Thoracic aorta (tissue), 2 donors: Measurements from ENCODE around the gene BAZ2B. TPM values are rescaled to one million over a fixed set of nuclear protein-coding genes. Genes with fewer than 3 reads are reported as not detected.

ENCODE experiments used
- ATAC-seq: fragments of 150-250 bp; one replicate; pipeline ENCODE4 v1.8.0; 2017; ENCODE audit warnings: low read depth; ENCODE audit not compliant: insufficient number of reproducible peaks, low FRiP score
- DNase-seq: peaks from one replicate; pipeline ENCODE4 v3.0.0-alpha.2; 2020; ENCODE audit warnings: low spot score
- H3K27ac ChIP-seq, 2 donors: fragments of 200-600 bp; sonication (generic); 1 replicate in 1 of 2; 2 replicates in 1 of 2; pipeline ENCODE4 v1.5.1; 2016; ENCODE audit warnings: mild to moderate bottlenecking in 2 of 2, moderate library complexity in 2 of 2
- H3K27me3 ChIP-seq: fragments of 200-600 bp; sonication (generic); replicated peaks from 2 replicates; pipeline ENCODE4 v1.6.0; 2016; ENCODE audit warnings: mild to moderate bottlenecking; ENCODE audit not compliant: insufficient read depth
- H3K36me3 ChIP-seq: fragments of 200-600 bp; sonication (generic); one replicate; pipeline ENCODE4 v1.5.1; 2016
- H3K4me1 ChIP-seq, 2 donors: fragments of 200-600 bp; sonication (generic); 1 replicate in 1 of 2; 2 replicates in 1 of 2; pipeline versions ENCODE4 v1.5.1 to v1.6.0; 2016; ENCODE audit warnings: low read depth in 2 of 2, mild to moderate bottlenecking in 1 of 2; ENCODE audit not compliant: control insufficient read depth in 1 of 2
- H3K4me3 ChIP-seq: fragments of 200-600 bp; sonication (generic); 2 replicates; pipeline ENCODE4 v1.5.1; 2016; ENCODE audit warnings: mild to moderate bottlenecking
- H3K9me3 ChIP-seq: fragments of 200-600 bp; sonication (generic); 2 replicates; pipeline ENCODE4 v1.5.1; 2016
- total RNA-seq, 2 donors: library from RNA; depleted of rRNA; stranded (reverse); fragments of >200 nt; gene quantifications; one replicate each; pipeline versions ENCODE4 v1.1.0 to v1.2.3, GENCODE V29; 2016
- TF ChIP-seq, protein P1 (sequence below): fragments of 200-600 bp; sonication (generic); IDR thresholded peaks from one replicate; pipeline ENCODE4 v1.5.1; 2019; ENCODE audit warnings: antibody characterized with exemption

BAZ2B gene
- total RNA-seq, 2 donors from 2014 or later: 73.8 to 147 TPM

DNA sequence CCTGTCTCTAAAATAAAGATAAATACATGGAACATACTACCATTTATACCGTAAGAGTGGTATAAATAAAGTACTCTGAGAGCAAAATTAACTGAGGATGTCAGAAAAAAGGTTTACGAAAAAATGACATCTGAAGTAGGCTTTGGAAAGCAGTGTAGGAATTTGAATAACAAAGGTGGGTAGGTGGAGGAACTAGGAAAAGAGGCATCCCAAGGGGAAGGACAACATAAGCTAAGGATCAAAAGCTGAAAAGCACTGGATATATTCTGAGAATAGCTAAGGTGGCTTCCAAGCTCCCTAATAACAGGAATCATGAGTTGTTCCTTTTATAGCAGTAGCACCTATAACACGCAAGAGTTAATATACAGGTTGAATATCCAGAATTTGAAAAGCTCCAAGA lies 91.3 kb downstream of the BAZ2B start:
- no peak for DNase-seq
- Histone ChIP-seq H3K4me3 (no peak overlapping the region), H3K36me3 (no peaks in the 10 kb centered on the region), H3K27me3 (no peaks in the 10 kb centered on the region), H3K27ac (no peak overlapping the region), H3K9me3 (no peaks in the 10 kb centered on the region), H3K4me1 (peaks cover 0 to 4% of the 10 kb centered on the region in 2 donors)
- TF ChIP-seq, protein P1, sequence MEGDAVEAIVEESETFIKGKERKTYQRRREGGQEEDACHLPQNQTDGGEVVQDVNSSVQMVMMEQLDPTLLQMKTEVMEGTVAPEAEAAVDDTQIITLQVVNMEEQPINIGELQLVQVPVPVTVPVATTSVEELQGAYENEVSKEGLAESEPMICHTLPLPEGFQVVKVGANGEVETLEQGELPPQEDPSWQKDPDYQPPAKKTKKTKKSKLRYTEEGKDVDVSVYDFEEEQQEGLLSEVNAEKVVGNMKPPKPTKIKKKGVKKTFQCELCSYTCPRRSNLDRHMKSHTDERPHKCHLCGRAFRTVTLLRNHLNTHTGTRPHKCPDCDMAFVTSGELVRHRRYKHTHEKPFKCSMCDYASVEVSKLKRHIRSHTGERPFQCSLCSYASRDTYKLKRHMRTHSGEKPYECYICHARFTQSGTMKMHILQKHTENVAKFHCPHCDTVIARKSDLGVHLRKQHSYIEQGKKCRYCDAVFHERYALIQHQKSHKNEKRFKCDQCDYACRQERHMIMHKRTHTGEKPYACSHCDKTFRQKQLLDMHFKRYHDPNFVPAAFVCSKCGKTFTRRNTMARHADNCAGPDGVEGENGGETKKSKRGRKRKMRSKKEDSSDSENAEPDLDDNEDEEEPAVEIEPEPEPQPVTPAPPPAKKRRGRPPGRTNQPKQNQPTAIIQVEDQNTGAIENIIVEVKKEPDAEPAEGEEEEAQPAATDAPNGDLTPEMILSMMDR: no peak
- ATAC-seq: no peak

DNA sequence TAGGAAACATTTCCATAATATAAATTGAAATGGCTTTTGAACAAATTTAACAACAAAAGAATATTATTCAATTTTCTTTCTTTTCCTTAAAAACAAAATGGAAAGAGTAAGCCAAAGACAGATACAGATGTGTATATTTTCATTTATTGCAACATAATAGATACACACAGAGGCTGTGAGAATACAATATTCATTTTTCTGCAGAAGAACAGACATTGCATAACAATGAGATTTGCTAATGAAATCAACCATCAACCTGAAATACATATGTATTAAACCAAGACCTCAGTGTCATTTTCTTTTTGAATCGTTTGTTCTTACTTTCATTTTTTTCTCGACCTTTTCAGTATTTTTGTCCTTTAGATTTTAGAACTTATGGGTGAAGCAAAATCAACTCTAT lies 95.1 kb downstream of the BAZ2B start:
- DNase-seq (no peak), ATAC-seq (no peak)
- Histone ChIP-seq H3K4me3 (no peak overlapping the region), H3K4me1 (peaks cover 19% of the 10 kb centered on the region in 2 donors), H3K9me3 (no peaks in the 10 kb centered on the region), H3K27me3 (no peaks in the 10 kb centered on the region), H3K27ac (no peak overlapping the region), H3K36me3 (no peaks in the 10 kb centered on the region)
- TF ChIP-seq, protein P1: no peak

DNA sequence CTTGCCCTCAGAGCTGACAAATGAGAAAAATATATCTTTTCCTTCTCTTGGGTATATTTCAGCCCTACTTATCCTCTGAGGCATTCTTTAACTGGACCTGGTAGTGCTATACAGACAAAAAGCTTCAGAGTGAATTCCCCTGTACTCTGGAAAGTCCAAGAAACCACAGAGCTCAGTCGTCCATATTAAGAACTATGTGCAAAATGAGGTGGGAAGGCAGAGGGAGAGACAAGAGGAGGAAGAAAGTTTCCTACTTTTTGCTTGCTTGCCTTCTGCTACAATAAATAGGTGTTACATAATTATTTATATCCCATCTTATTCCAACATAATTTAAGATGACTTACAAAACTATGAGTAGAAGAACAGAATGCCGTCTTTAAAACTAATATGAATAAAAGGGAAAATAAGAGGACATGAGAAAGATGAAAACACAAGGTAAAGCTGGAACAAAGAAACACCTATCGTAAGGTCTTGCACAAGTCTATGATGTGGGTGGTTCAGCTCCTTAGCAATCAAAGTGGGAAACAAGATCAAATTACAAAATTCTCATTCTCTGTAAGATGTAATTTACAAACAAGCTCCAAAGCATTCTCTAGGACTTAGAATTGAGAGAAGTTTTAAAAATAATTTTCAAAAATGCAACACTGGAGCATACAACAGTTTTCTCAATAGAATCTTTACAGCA lies 97.9 kb downstream of the BAZ2B start:
- Histone ChIP-seq H3K4me1 (peaks cover 24 to 26% of the 10 kb centered on the region in 2 donors), H3K27me3 (no peaks in the 10 kb centered on the region)

DNA sequence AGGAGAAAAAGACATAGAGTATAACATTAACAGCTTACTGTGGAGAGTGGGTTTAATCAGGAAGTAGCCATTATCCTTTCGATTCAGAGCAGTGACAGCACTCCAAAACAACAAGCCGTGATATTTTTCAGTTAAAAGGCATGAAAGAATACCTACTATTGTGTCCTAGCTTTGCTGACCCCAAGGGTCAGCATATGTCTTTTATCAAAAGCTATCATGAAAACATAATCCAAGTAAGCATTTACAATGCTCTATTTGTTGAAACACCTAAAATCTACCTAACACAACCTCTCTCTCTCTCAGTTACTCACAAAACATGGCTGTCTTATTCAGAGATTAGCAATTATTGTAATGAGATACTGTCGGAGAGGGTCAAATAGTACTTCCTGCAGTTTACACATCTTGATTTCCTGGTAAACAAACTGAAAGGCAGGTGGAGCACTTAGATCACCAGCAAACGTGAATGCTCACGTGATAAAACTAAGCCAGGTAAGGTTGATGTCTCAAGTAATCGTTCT lies 100.0 kb downstream of the BAZ2B start:
- no peaks in the 10 kb centered on the region for H3K9me3 ChIP-seq
- peak overlapping the region; percentile 41 to 45 for H3K27ac ChIP-seq
- DNase-seq (no peak), ATAC-seq (no peak)
- H3K36me3 ChIP-seq: no peaks in the 10 kb centered on the region
- H3K4me1 ChIP-seq: peaks cover 24 to 26% of the 10 kb centered on the region in 2 donors
- H3K27me3 ChIP-seq: no peaks in the 10 kb centered on the region
- peak overlapping the region; percentile 67 for H3K4me3 ChIP-seq
- TF ChIP-seq, protein P1: no peak

More for the DNA sequence above, 97.9 kb downstream of the BAZ2B start:
- H3K27ac ChIP-seq: no peak overlapping the region
- H3K9me3 ChIP-seq: no peaks in the 10 kb centered on the region
- no peaks in the 10 kb centered on the region for H3K36me3 ChIP-seq
- ATAC-seq (no peak), DNase-seq (no peak)
- TF ChIP-seq, protein P1: no peak
- H3K4me3 ChIP-seq: peak overlapping the region; percentile 29

DNA sequence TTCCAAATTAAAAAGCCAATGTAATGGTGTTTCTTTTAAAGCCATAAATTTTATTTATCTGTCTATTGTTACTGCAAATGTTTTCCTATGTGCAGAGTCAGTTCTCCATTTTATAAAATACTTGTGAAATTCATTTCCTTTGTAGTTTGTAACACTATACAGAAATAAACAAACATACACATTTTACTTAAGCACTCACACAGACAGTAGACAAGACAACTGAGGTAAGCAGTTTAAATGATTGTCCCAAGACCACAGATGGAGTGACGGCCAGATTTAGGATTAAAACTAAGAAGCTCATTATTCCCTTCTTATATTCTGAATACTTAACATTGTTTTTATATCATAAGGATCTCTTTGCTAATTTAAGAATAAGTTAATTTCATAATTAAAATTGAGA lies 100.9 kb downstream of the BAZ2B start:
- ATAC-seq: no peak
- no peak overlapping the region for H3K27ac ChIP-seq

More for the DNA sequence above, 100.9 kb downstream of the BAZ2B start:
- Histone ChIP-seq H3K9me3 (no peaks in the 10 kb centered on the region), H3K4me1 (peaks cover 24 to 26% of the 10 kb centered on the region in 2 donors), H3K27me3 (no peaks in the 10 kb centered on the region), H3K36me3 (no peaks in the 10 kb centered on the region), H3K4me3 (peak overlapping the region; percentile 67)
- DNase-seq: no peak
- TF ChIP-seq, protein P1: no peak
